ENCODE data around the gene NFATC1.
A peak's percentile ranks its signal among the peaks of the same experiment; 100 is the strongest.

The NFATC1 gene

GRCh38 chr18:79395761-79396404 lies at the start of gene NFATC1:
Gene NFATC1, plus strand, starts transcription at chr18:79395930. Its CDS starts 295 bp downstream, at chr18:79396225.
- Mint-ChIP-seq H3K36me3 (peaks cover 3% of the 10 kb centered on the region), H3K4me1 (ENCODE audit: low read depth) (peaks cover 29% of the 10 kb centered on the region), H3K27me3 (no peaks in the 10 kb centered on the region), H3K4me3 (peak within 1 kb of the TSS; percentile 87), H3K27ac (peak within 1 kb of the TSS; percentile 81), H3K9me3 (ENCODE audit: low read depth) (no peaks in the 10 kb centered on the region)

- Mint-ChIP-seq H3K4me3 (no peak overlapping the region), H3K36me3 (peaks cover 7% of the 10 kb centered on the region), H3K9me3 (ENCODE audit: low read depth) (no peaks in the 10 kb centered on the region), H3K4me1 (ENCODE audit: low read depth) (no peaks in the 10 kb centered on the region), H3K27me3 (no peaks in the 10 kb centered on the region), H3K27ac (no peak overlapping the region)
These were observed 49.7 kb upstream of the NFATC1 start for GRCh38 chr18:79345981-79346380.

- H3K36me3 Mint-ChIP-seq, result peaks cover 7% of the 10 kb centered on the region
- H3K4me1 Mint-ChIP-seq (ENCODE audit: low read depth), result no peaks in the 10 kb centered on the region
- H3K9me3 Mint-ChIP-seq (ENCODE audit: low read depth), result no peaks in the 10 kb centered on the region
- H3K4me3 Mint-ChIP-seq, result no peak overlapping the region
- no peaks in the 10 kb centered on the region for H3K27me3 Mint-ChIP-seq
- no peak overlapping the region for H3K27ac Mint-ChIP-seq
These were observed 47.7 kb upstream of the NFATC1 start for GRCh38 chr18:79348066-79348465.

GRCh38 chr18:79352432-79352831 lies 43.3 kb upstream of the NFATC1 start:
- peaks cover 3% of the 10 kb centered on the region for H3K36me3 Mint-ChIP-seq
- H3K4me1 Mint-ChIP-seq (ENCODE audit: low read depth), result no peaks in the 10 kb centered on the region
- no peaks in the 10 kb centered on the region for H3K9me3 Mint-ChIP-seq (ENCODE audit: low read depth)
- no peak overlapping the region for H3K4me3 Mint-ChIP-seq
- no peaks in the 10 kb centered on the region for H3K27me3 Mint-ChIP-seq
- H3K27ac Mint-ChIP-seq, result no peak overlapping the region

GRCh38 chr18:79353267-79353666 lies 42.5 kb upstream of the NFATC1 start:
- Mint-ChIP-seq H3K27ac (no peak overlapping the region), H3K27me3 (no peaks in the 10 kb centered on the region), H3K4me3 (no peak overlapping the region), H3K4me1 (ENCODE audit: low read depth) (no peaks in the 10 kb centered on the region), H3K9me3 (ENCODE audit: low read depth) (no peaks in the 10 kb centered on the region), H3K36me3 (peaks cover 2% of the 10 kb centered on the region)

GRCh38 chr18:79354350-79354749 lies 41.4 kb upstream of the NFATC1 start:
- no peak overlapping the region for H3K4me3 Mint-ChIP-seq
- no peaks in the 10 kb centered on the region for H3K27me3 Mint-ChIP-seq

GRCh38 chr18:79355433-79356335 lies 40.0 kb upstream of the NFATC1 start:
- Mint-ChIP-seq H3K27me3 (no peaks in the 10 kb centered on the region), H3K27ac (no peak overlapping the region), H3K4me1 (ENCODE audit: low read depth) (no peaks in the 10 kb centered on the region), H3K36me3 (peaks cover 1% of the 10 kb centered on the region), H3K9me3 (ENCODE audit: low read depth) (no peaks in the 10 kb centered on the region), H3K4me3 (no peak overlapping the region)

More at GRCh38 chr18:79354350-79354749, 41.4 kb upstream of the NFATC1 start:
- Mint-ChIP-seq H3K36me3 (no peaks in the 10 kb centered on the region), H3K27ac (no peak overlapping the region), H3K9me3 (ENCODE audit: low read depth) (no peaks in the 10 kb centered on the region), H3K4me1 (ENCODE audit: low read depth) (no peaks in the 10 kb centered on the region)

GRCh38 chr18:79356435-79356834 lies 39.3 kb upstream of the NFATC1 start:
- Mint-ChIP-seq H3K36me3 (peaks cover 7% of the 10 kb centered on the region), H3K4me1 (ENCODE audit: low read depth) (no peaks in the 10 kb centered on the region), H3K27me3 (no peaks in the 10 kb centered on the region), H3K9me3 (ENCODE audit: low read depth) (no peaks in the 10 kb centered on the region), H3K4me3 (no peak overlapping the region), H3K27ac (peak overlapping the region; percentile 64)

GRCh38 chr18:79360933-79361332 lies 34.8 kb upstream of the NFATC1 start:
- Mint-ChIP-seq H3K36me3 (peaks cover 16% of the 10 kb centered on the region), H3K27ac (no peak overlapping the region), H3K4me3 (no peak overlapping the region), H3K27me3 (no peaks in the 10 kb centered on the region), H3K4me1 (ENCODE audit: low read depth) (peaks cover 1% of the 10 kb centered on the region), H3K9me3 (ENCODE audit: low read depth) (no peaks in the 10 kb centered on the region)

GRCh38 chr18:79361766-79362522 lies 33.8 kb upstream of the NFATC1 start:
- no peak overlapping the region for H3K27ac Mint-ChIP-seq
- peaks cover 18% of the 10 kb centered on the region for H3K36me3 Mint-ChIP-seq
- H3K9me3 Mint-ChIP-seq (ENCODE audit: low read depth), result no peaks in the 10 kb centered on the region
- H3K4me3 Mint-ChIP-seq, result no peak overlapping the region
- H3K27me3 Mint-ChIP-seq, result no peaks in the 10 kb centered on the region
- H3K4me1 Mint-ChIP-seq (ENCODE audit: low read depth), result peaks cover 2% of the 10 kb centered on the region

GRCh38 chr18:79365701-79366100 lies 30.0 kb upstream of the NFATC1 start:
- Mint-ChIP-seq H3K36me3 (peaks cover 17% of the 10 kb centered on the region), H3K27me3 (no peaks in the 10 kb centered on the region), H3K27ac (no peak overlapping the region)

GRCh38 chr18:79366177-79367094 lies 29.3 kb upstream of the NFATC1 start:
- peaks cover 30% of the 10 kb centered on the region for H3K4me1 Mint-ChIP-seq (ENCODE audit: low read depth)

More at GRCh38 chr18:79365701-79366100, 30.0 kb upstream of the NFATC1 start:
- H3K4me3 Mint-ChIP-seq, result no peak overlapping the region
- no peaks in the 10 kb centered on the region for H3K9me3 Mint-ChIP-seq (ENCODE audit: low read depth)
- peaks cover 25% of the 10 kb centered on the region for H3K4me1 Mint-ChIP-seq (ENCODE audit: low read depth)

GRCh38 chr18:79367480-79367879 lies 28.2 kb upstream of the NFATC1 start:
- no peak overlapping the region for H3K4me3 Mint-ChIP-seq
- H3K27ac Mint-ChIP-seq, result no peak overlapping the region
- peaks cover 12% of the 10 kb centered on the region for H3K36me3 Mint-ChIP-seq
- H3K4me1 Mint-ChIP-seq (ENCODE audit: low read depth), result peaks cover 35% of the 10 kb centered on the region
- no peaks in the 10 kb centered on the region for H3K27me3 Mint-ChIP-seq
- no peaks in the 10 kb centered on the region for H3K9me3 Mint-ChIP-seq (ENCODE audit: low read depth)

More at GRCh38 chr18:79366177-79367094, 29.3 kb upstream of the NFATC1 start:
- no peak overlapping the region for H3K4me3 Mint-ChIP-seq
- no peak overlapping the region for H3K27ac Mint-ChIP-seq
- H3K9me3 Mint-ChIP-seq (ENCODE audit: low read depth), result no peaks in the 10 kb centered on the region
- H3K27me3 Mint-ChIP-seq, result no peaks in the 10 kb centered on the region
- H3K36me3 Mint-ChIP-seq, result peaks cover 12% of the 10 kb centered on the region

- Mint-ChIP-seq H3K27me3 (no peaks in the 10 kb centered on the region), H3K4me1 (ENCODE audit: low read depth) (peaks cover 35% of the 10 kb centered on the region), H3K36me3 (peaks cover 12% of the 10 kb centered on the region), H3K27ac (no peak overlapping the region), H3K4me3 (no peak overlapping the region), H3K9me3 (ENCODE audit: low read depth) (no peaks in the 10 kb centered on the region)
These were observed 27.7 kb upstream of the NFATC1 start for GRCh38 chr18:79367989-79368388.

Measured in activated naive CD8-positive, alpha-beta T cell (primary cell).